Sigmoid colon (tissue), 7 donors: Measurements from ENCODE around the gene LARGE1. TPM values are rescaled to one million over a fixed set of nuclear protein-coding genes. Genes with fewer than 3 reads are reported as not detected.

Source experiments
- DNase-seq: peaks from one replicate; pipeline ENCODE4 v3.0.0-alpha.2; 2019
- H3K27ac ChIP-seq, 4 donors: fragments of 200-600 bp; sonication (generic); one replicate each; pipeline ENCODE4 v1.5.1; 2016 to 2019; ENCODE audit warnings: mild to moderate bottlenecking in 1 of 4
- H3K27me3 ChIP-seq, 3 donors: fragments of 200-600 bp; sonication (generic); one replicate each; pipeline ENCODE4 v1.5.1; 2019; ENCODE audit warnings: mild to moderate bottlenecking in 1 of 3
- H3K36me3 ChIP-seq, 4 donors: fragments of 200-600 bp; sonication (generic); one replicate each; pipeline ENCODE4 v1.5.1; 2016 to 2019
- H3K4me1 ChIP-seq, 4 donors: fragments of 200-600 bp; sonication (generic); one replicate each; pipeline ENCODE4 v1.5.1; 2017 to 2019
- H3K4me3 ChIP-seq, 4 donors: fragments of 200-600 bp; sonication (generic); one replicate each; pipeline ENCODE4 v1.5.1; 2017 to 2019; ENCODE audit warnings: mild to moderate bottlenecking in 2 of 4, moderate library complexity in 1 of 4
- H3K9me3 ChIP-seq, 4 donors: fragments of 200-600 bp in 3 of 4; sonication (generic) in 3 of 4; one replicate each; pipeline versions ENCODE4 v1.5.1 to v1.6.1; 2013 to 2019
- CTCF ChIP-seq, 4 experiments: fragments of 450-650 bp in 3 of 4; fragments of 200-600 bp in 1 of 4; IDR thresholded peaks; one replicate each; pipeline ENCODE4 v1.5.1; 2016 to 2019; ENCODE audit warnings: antibody characterized with exemption in 4 of 4, mild to moderate bottlenecking in 3 of 4, moderate library complexity in 2 of 4
- EP300 ChIP-seq, 4 donors: sonication (generic); formaldehyde crosslinking; IDR thresholded peaks; one replicate each; pipeline ENCODE4 v1.6.1; 2017; ENCODE audit warnings: antibody characterized with exemption in 4 of 4
- POLR2A ChIP-seq, 2 donors: fragments of 450-650 bp; IDR thresholded peaks; one replicate each; pipeline ENCODE4 v1.6.1; 2016; ENCODE audit warnings: antibody characterized with exemption in 2 of 2, mild to moderate bottlenecking in 2 of 2, moderate library complexity in 2 of 2
- POLR2AphosphoS5 ChIP-seq, 4 donors: sonication (generic); formaldehyde crosslinking; IDR thresholded peaks; one replicate each; pipeline ENCODE4 v1.6.1; 2017; ENCODE audit warnings: antibody characterized with exemption in 4 of 4
- WGBS, 2 donors: extraction: QIAGEN DNeasy Blood & Tissue Kit; methylation state at CpG; one replicate each; pipeline ENCODE4 v1.1.7; 2013; 5-methylcytosine and 5-hydroxymethylcytosine counted together
- intact Hi-C: fragments of 100-400 bp; cut with DNase I; formaldehyde crosslinking; loops from one replicate; pipeline ENCODE4 v1.15.1; 2023
- polyA plus RNA-seq, 3 donors: library from polyadenylated mRNA; stranded (reverse); fragments of 200-250 nt; gene quantifications; one replicate each; pipeline ENCODE4 v1.2.3, GENCODE V29; 2013
- total RNA-seq, 4 donors: library from RNA; depleted of rRNA; stranded (reverse); fragments of >200 nt; gene quantifications; one replicate each; pipeline ENCODE4 v1.1.0, GENCODE V29; 2016
- donor health status: healthy with polysubstance abuse.
- donor health status: Bipolar disorder and iron deficiency.
- donor health status: healthy.

The LARGE1 gene
- total and polyA plus RNA-seq, 7 donors = 5.8 to 74.4 (median 38.0) TPM

- no peak for DNase-seq
- no peaks in the 10 kb centered on the region for H3K27me3 ChIP-seq
- TF ChIP-seq CTCF (IDR thresholded peaks at IDR 0.05) (no peak), EP300 (IDR thresholded peaks at IDR 0.05) (no peak), POLR2A (IDR thresholded peaks at IDR 0.05) (no peak), POLR2AphosphoS5 (IDR thresholded peaks at IDR 0.05) (no peak)
- no peaks in the 10 kb centered on the region for H3K9me3 ChIP-seq
- H3K4me1 ChIP-seq = peaks cover 0 to 29% (median 9%) of the 10 kb centered on the region in 4 donors
- H3K4me3 ChIP-seq = no peak overlapping the region
- peaks cover 0 to 5% (median 0%) of the 10 kb centered on the region in 4 donors for H3K36me3 ChIP-seq
- no peak overlapping the region for H3K27ac ChIP-seq
- 92 to 97% methylated on average over 5 of the region's 5 CpGs for WGBS, 2 donors
- intact Hi-C loops = no loop called here
Observed at GRCh38 chr22:33743756-33744155, 176.5 kb downstream of the LARGE1 start.

- no peaks in the 10 kb centered on the region for H3K27me3 ChIP-seq
- H3K4me1 ChIP-seq = peaks cover 0 to 28% (median 5%) of the 10 kb centered on the region in 4 donors
- H3K36me3 ChIP-seq = no peaks in the 10 kb centered on the region
- no peak overlapping the region for H3K27ac ChIP-seq
- no peak overlapping the region for H3K4me3 ChIP-seq
- H3K9me3 ChIP-seq = no peaks in the 10 kb centered on the region
- intact Hi-C loops = no loop called here
- 88 to 95% methylated on average over 3 of the region's 3 CpGs for WGBS, 2 donors
- DNase-seq = no peak
- TF ChIP-seq POLR2A (IDR thresholded peaks at IDR 0.05) (no peak), CTCF (IDR thresholded peaks at IDR 0.05) (no peak), EP300 (IDR thresholded peaks at IDR 0.05) (no peak), POLR2AphosphoS5 (IDR thresholded peaks at IDR 0.05) (no peak)
Observed at GRCh38 chr22:33741025-33741424, 179.3 kb downstream of the LARGE1 start.

- H3K36me3 ChIP-seq = no peaks in the 10 kb centered on the region
- WGBS, 2 donors = 89 to 94% methylated on average over 4 of the region's 4 CpGs
- peaks cover 0 to 14% (median 5%) of the 10 kb centered on the region in 4 donors for H3K4me1 ChIP-seq
- no peak overlapping the region for H3K4me3 ChIP-seq
- DNase-seq = no peak
- intact Hi-C loops = no loop called here
- no peaks in the 10 kb centered on the region for H3K9me3 ChIP-seq
- TF ChIP-seq CTCF (IDR thresholded peaks at IDR 0.05) = no peak
- TF ChIP-seq POLR2A (IDR thresholded peaks at IDR 0.05) = no peak
- no peak for TF ChIP-seq EP300 (IDR thresholded peaks at IDR 0.05)
- no peak for TF ChIP-seq POLR2AphosphoS5 (IDR thresholded peaks at IDR 0.05)
- no peaks in the 10 kb centered on the region for H3K27me3 ChIP-seq
- H3K27ac ChIP-seq = no peak overlapping the region
Observed at GRCh38 chr22:33739516-33739915, 180.8 kb downstream of the LARGE1 start.

GRCh38 chr22:33737662-33738061, 182.6 kb downstream of the LARGE1 start:
- no peaks in the 10 kb centered on the region for H3K36me3 ChIP-seq
- no peak for TF ChIP-seq POLR2AphosphoS5 (IDR thresholded peaks at IDR 0.05)
- H3K27me3 ChIP-seq = no peaks in the 10 kb centered on the region
- intact Hi-C loops = no loop called here
- WGBS, 2 donors = 83 to 91% methylated on average over 3 of the region's 3 CpGs
- no peak overlapping the region for H3K27ac ChIP-seq
- H3K4me3 ChIP-seq = no peak overlapping the region
- H3K4me1 ChIP-seq = peaks cover 0 to 14% (median 5%) of the 10 kb centered on the region in 4 donors
- DNase-seq = no peak
- H3K9me3 ChIP-seq = no peaks in the 10 kb centered on the region

- H3K36me3 ChIP-seq = no peaks in the 10 kb centered on the region
- TF ChIP-seq CTCF (IDR thresholded peaks at IDR 0.05) (no peak), POLR2A (IDR thresholded peaks at IDR 0.05) (no peak), POLR2AphosphoS5 (IDR thresholded peaks at IDR 0.05) (no peak), EP300 (IDR thresholded peaks at IDR 0.05) (no peak)
- intact Hi-C loops = no loop called here
Observed at GRCh38 chr22:33735978-33736377, 184.3 kb downstream of the LARGE1 start.

More at GRCh38 chr22:33735978-33736377, 184.3 kb downstream of the LARGE1 start:
- Histone ChIP-seq H3K27me3 (no peaks in the 10 kb centered on the region), H3K4me1 (peaks cover 0 to 5% (median 2%) of the 10 kb centered on the region in 4 donors), H3K27ac (no peak overlapping the region), H3K9me3 (no peaks in the 10 kb centered on the region), H3K4me3 (no peak overlapping the region)
- 94 to 97% methylated on average over 4 of the region's 4 CpGs for WGBS, 2 donors
- no peak for DNase-seq
